HCT116 (cell line): ENCODE measurements around the gene FBXO24. TPM values are rescaled to one million over a fixed set of nuclear protein-coding genes. Genes with fewer than 3 reads are reported as not detected.

Experiments used
- ATAC-seq: fragments of 200-7000 bp; cut with Tn5 transposase; 2 replicates; pipeline ENCODE4 v1.9.1; 2020; ENCODE audit warnings: mild to moderate bottlenecking, moderate library complexity
- BruUV-seq: library from RNA; stranded (reverse); fragments of 400-500 nt; replicated peaks from 2 replicates; lab custom pipeline; 2021; lab: Mats Ljungman, UMichigan
- CTCF ChIA-PET: fragments of 300-600 bp; sonication (Branson Sonifier 250); formaldehyde crosslinking; loops from one replicate; lab custom pipeline; 2021; ENCODE audit warnings: antibody characterized with exemption; lab: Charles Lee
- POLR2A ChIA-PET: fragments of 300-600, 350-600 bp; sonication (Branson Sonifier 250); formaldehyde crosslinking; loops from one replicate; lab custom pipeline; 2021; ENCODE audit warnings: antibody characterized with exemption; lab: Charles Lee
- RAD21 ChIA-PET, 2 experiments: fragments of 300-600 bp; sonication (Branson Sonifier 250); formaldehyde crosslinking; loops; one replicate each; lab custom pipeline; 2023; ENCODE audit warnings: low total read pairs in 2 of 2; ENCODE audit not compliant: uncharacterized antibody in 2 of 2, unreplicated experiment in 2 of 2, low non-redundant PET in 1 of 2; lab: Charles Lee
- DNase-seq: peaks from one replicate; pipeline ENCODE4 v3.0.0-alpha.2; 2010; ENCODE audit warnings: low read depth, low spot score
- H2AFZ ChIP-seq: fragments of 200-600 bp; shearing (Covaris generic), sonication (generic); 2 replicates; pipeline ENCODE4 v1.6.1; 2017; ENCODE audit warnings: low read depth, mixed run types, mixed read lengths, antibody characterized with exemption, low read length; ENCODE audit not compliant: poor library complexity, severe bottlenecking
- H3K27ac ChIP-seq: 2 replicates; pipeline ENCODE4 v1.5.1; 2012; ENCODE audit warnings: low read depth, low read length
- H3K27me3 ChIP-seq: fragments of 200-600 bp; sonication (generic); 2 replicates; pipeline ENCODE4 v1.6.1; 2016; ENCODE audit warnings: mixed run types, low read length, mixed read lengths; ENCODE audit not compliant: insufficient read depth
- H3K36me3 ChIP-seq, 2 experiments: fragments of 200-500 bp in 1 of 2; fragments of 200-600 bp in 1 of 2; sonication (Bioruptor generic) in 1 of 2; sonication (generic) in 1 of 2; 2 replicates each; pipeline versions ENCODE4 v1.5.1 to v1.6.1; 2014 to 2016; ENCODE audit warnings: low read length in 2 of 2, inconsistent platforms in 1 of 2, mixed read lengths in 1 of 2, mixed run types in 1 of 2; ENCODE audit not compliant: insufficient read depth in 2 of 2, control insufficient read depth in 1 of 2
- H3K4me1 ChIP-seq, 2 experiments: fragments of 200-600 bp in 1 of 2; sonication (generic) in 1 of 2; 2 replicates each; pipeline versions ENCODE4 v1.5.1 to v1.6.1; 2012 to 2017; ENCODE audit warnings: low read length in 2 of 2, inconsistent platforms in 1 of 2, mild to moderate bottlenecking in 1 of 2, mixed read lengths in 1 of 2, mixed run types in 1 of 2, moderate library complexity in 1 of 2; ENCODE audit not compliant: insufficient read depth in 2 of 2, control insufficient read depth in 1 of 2
- H3K4me2 ChIP-seq: fragments of 200-600 bp; sonication (generic); 2 replicates; pipeline ENCODE4 v1.6.1; 2017; ENCODE audit warnings: mixed run types, low read length, mixed read lengths
- H3K4me3 ChIP-seq, 2 experiments: fragments of 200-600 bp in 1 of 2; sonication (generic) in 1 of 2; replicated peaks in 1 of 2; 2 replicates each; pipeline ENCODE4 v1.5.1; 2011 to 2016; ENCODE audit warnings: low read length in 2 of 2, control low read depth in 1 of 2, low read depth in 1 of 2, mild to moderate bottlenecking in 1 of 2, mixed read lengths in 1 of 2, mixed run types in 1 of 2
- H3K79me2 ChIP-seq: fragments of 200-600 bp; sonication (generic); 2 replicates; pipeline ENCODE4 v1.6.1; 2017; ENCODE audit warnings: mild to moderate bottlenecking, mixed run types, low read length, moderate library complexity, mixed read lengths; ENCODE audit not compliant: insufficient read depth
- H3K9ac ChIP-seq: fragments of 200-600 bp; sonication (generic); 2 replicates; pipeline ENCODE4 v1.6.1; 2016; ENCODE audit warnings: low read length, mixed read lengths
- H3K9me2 ChIP-seq: fragments of 200-600 bp; sonication (generic), shearing (Covaris generic); 2 replicates; pipeline ENCODE4 v1.6.1; 2017; ENCODE audit warnings: mixed run types, mild to moderate bottlenecking, moderate library complexity; ENCODE audit not compliant: insufficient read depth
- H3K9me3 ChIP-seq, 2 experiments: fragments of 200-500 bp in 1 of 2; fragments of 200-600 bp in 1 of 2; sonication (Bioruptor generic) in 1 of 2; sonication (generic) in 1 of 2; 2 replicates each; pipeline ENCODE4 v1.6.1; 2014 to 2017; ENCODE audit warnings: low read length in 2 of 2, mixed read lengths in 2 of 2, inconsistent platforms in 1 of 2, low read depth in 1 of 2, mild to moderate bottlenecking in 1 of 2, mixed run types in 1 of 2, moderate library complexity in 1 of 2; ENCODE audit not compliant: control insufficient read depth in 1 of 2, insufficient read depth in 1 of 2
- H4K20me1 ChIP-seq: fragments of 200-600 bp; sonication (generic), shearing (Covaris generic); 2 replicates; pipeline ENCODE4 v1.6.1; 2017; ENCODE audit warnings: mixed run types, mild to moderate bottlenecking, moderate library complexity; ENCODE audit not compliant: insufficient read depth
- ATF3 ChIP-seq: IDR thresholded peaks from 2 replicates; pipeline ENCODE4 v1.6.1; 2012
- CBX3 ChIP-seq: IDR thresholded peaks from 2 replicates; pipeline ENCODE4 v1.6.1; 2012; ENCODE audit warnings: low read depth
- CTCF ChIP-seq, 3 experiments: fragments of 200-600 bp in 1 of 3; sonication (generic) in 1 of 3; IDR thresholded peaks in 2 of 3; conservative IDR thresholded peaks in 1 of 3; 2 replicates each; pipeline ENCODE4 v1.5.1; 2012 to 2017; ENCODE audit warnings: low read depth in 2 of 3, low read length in 2 of 3, antibody characterized with exemption in 1 of 3, borderline replicate concordance in 1 of 3, control low read depth in 1 of 3, mild to moderate bottlenecking in 1 of 3, mixed read lengths in 1 of 3, mixed run types in 1 of 3, moderate library complexity in 1 of 3; ENCODE audit not compliant: insufficient read depth in 1 of 3
- EGR1 ChIP-seq: IDR thresholded peaks from 2 replicates; pipeline ENCODE4 v1.6.1; 2012; ENCODE audit warnings: low read depth
- EZH2 ChIP-seq: fragments of 200-600 bp; sonication (generic); IDR thresholded peaks from 2 replicates; pipeline ENCODE4 v1.6.1; 2017; ENCODE audit warnings: antibody characterized with exemption, mixed run types
- FOSL1 ChIP-seq: IDR thresholded peaks from 2 replicates; pipeline ENCODE4 v1.6.1; 2012; ENCODE audit warnings: low read depth
- JUND ChIP-seq: IDR thresholded peaks from 2 replicates; pipeline ENCODE4 v1.6.1; 2012
- MAX ChIP-seq: IDR thresholded peaks from 2 replicates; pipeline ENCODE4 v1.6.1; 2012
- REST ChIP-seq: IDR thresholded peaks from 2 replicates; pipeline ENCODE4 v1.6.1; 2012; ENCODE audit warnings: low read depth
- SP1 ChIP-seq: IDR thresholded peaks from 2 replicates; pipeline ENCODE4 v1.6.1; 2012; ENCODE audit warnings: low read depth
- ZBTB33 ChIP-seq: IDR thresholded peaks from 2 replicates; pipeline ENCODE4 v1.6.1; 2011; ENCODE audit warnings: mild to moderate bottlenecking, low read length, moderate library complexity; ENCODE audit not compliant: insufficient replicate concordance; ENCODE audit errors: extremely low read depth
- ZFX ChIP-seq: fragments of 450-650 bp; IDR thresholded peaks from 2 replicates; pipeline ENCODE4 v1.6.1; 2017
- ZNF274 ChIP-seq: fragments of 200-500 bp; sonication (Bioruptor generic); IDR thresholded peaks from 2 replicates; pipeline ENCODE4 v1.6.1; 2014; ENCODE audit warnings: mild to moderate bottlenecking, low read depth, low read length, inconsistent platforms
- intact Hi-C: fragments of 100-400 bp; cut with micrococcal nuclease; formaldehyde crosslinking; loops from 2 replicates; pipeline ENCODE4 v1.10.0; 2022
- total RNA-seq: library from RNA; stranded (reverse); gene quantifications from one replicate; pipeline ENCODE4 v1.2.1, GENCODE V29; 2021; ENCODE audit not compliant: unreplicated experiment

The FBXO24 gene
- total RNA-seq, 1 experiment from 2014 or later: 2.1 TPM

GRCh38 chr7:100620804-100621203 lies 34.7 kb downstream of the FBXO24 start:
- DNase-seq: no peak

GRCh38 chr7:100621554-100621953 lies 35.4 kb downstream of the FBXO24 start:
- BruUV-seq: no TSS peak
- Histone ChIP-seq H3K4me1 (peaks cover 0 to 15% of the 10 kb centered on the region in 2 experiments; a peak in 2 of 4 replicates), H4K20me1 (no peaks in the 10 kb centered on the region), H3K79me2 (no peaks in the 10 kb centered on the region), H3K9me2 (no peaks in the 10 kb centered on the region), H3K27ac (no peak overlapping the region), H3K4me2 (no peak overlapping the region), H3K4me3 (no peak overlapping the region), H3K36me3 (no peaks in the 10 kb centered on the region), H2AFZ (no peak overlapping the region), H3K9ac (no peak overlapping the region), H3K27me3 (no peaks in the 10 kb centered on the region), H3K9me3 (no peaks in the 10 kb centered on the region)
- ChIA-PET RAD21 (no interaction called here), CTCF (no interaction called here), POLR2A (no interaction called here)
- ATAC-seq (no peak), DNase-seq (no peak)
- intact Hi-C loops: no loop called here
- TF ChIP-seq REST (no peak), SP1 (no peak), ATF3 (no peak), CTCF (IDR thresholded peaks at IDR 0.05 in 2 of 3, conservative IDR thresholded peaks at IDR 0.05 in 1 of 3; ENCODE audit: borderline replicate concordance in 1 of 3, insufficient read depth in 1 of 3, low read depth in 2 of 3, low read length in 2 of 3) (no peak), EGR1 (no peak), ZBTB33 (no peak), ZNF274 (no peak), EZH2 (no peak), FOSL1 (no peak), ZFX (no peak), MAX (no peak), CBX3 (no peak)

More at GRCh38 chr7:100620804-100621203, 34.7 kb downstream of the FBXO24 start:
- H3K4me1 ChIP-seq: peaks cover 0 to 8% of the 10 kb centered on the region in 2 experiments; a peak in 2 of 4 replicates
- H3K79me2 ChIP-seq: no peaks in the 10 kb centered on the region
- ChIA-PET CTCF (no interaction called here), POLR2A (no interaction called here)
- no peak for ATAC-seq
- H3K27me3 ChIP-seq: no peaks in the 10 kb centered on the region
- H3K9ac ChIP-seq: no peak overlapping the region
- no peaks in the 10 kb centered on the region for H3K36me3 ChIP-seq
- H3K9me3 ChIP-seq: no peaks in the 10 kb centered on the region
- intact Hi-C loops: no loop called here
- TF ChIP-seq ZNF274: no peak
- TF ChIP-seq JUND: no peak
- TF ChIP-seq, all 23 proteins: peak for 0
- Histone ChIP-seq H3K27ac (no peak overlapping the region), H2AFZ (no peak overlapping the region), H3K4me3 (no peak overlapping the region), H4K20me1 (no peaks in the 10 kb centered on the region), H3K4me2 (no peak overlapping the region), H3K9me2 (no peaks in the 10 kb centered on the region)
- RAD21 ChIA-PET: no interaction called here
- BruUV-seq: no TSS peak
